GM20431 (cell line): ENCODE results near the gene CTDP1.

Source experiments
- in situ Hi-C: fragments of 300-500 bp; cut with MseI, MboI; formaldehyde crosslinking; loops from one replicate; pipeline ENCODE4 v1.15.0; 2020; ENCODE audit warnings: low sequenced_read_pairs; ENCODE audit not compliant: unreplicated experiment

CTDP1 gene

GRCh38 chr18:79695269-79695668 is 15.7 kb downstream of the CTDP1 start:
- in situ Hi-C loops, result no loop called here

GRCh38 chr18:79695856-79696850 is 16.6 kb downstream of the CTDP1 start:
- in situ Hi-C loops, result no loop called here

GRCh38 chr18:79697178-79697577 is 17.6 kb downstream of the CTDP1 start:
- in situ Hi-C loops, result no loop called here

GRCh38 chr18:79697976-79698375 is 18.4 kb downstream of the CTDP1 start:
- in situ Hi-C loops, result no loop called here

- in situ Hi-C loops, result no loop called here
These were observed 19.2 kb downstream of the CTDP1 start for GRCh38 chr18:79698668-79699335.

- in situ Hi-C loops, result no loop called here
These were observed 20.1 kb downstream of the CTDP1 start for GRCh38 chr18:79699653-79700052.

- in situ Hi-C loops, result no loop called here
These were observed 23.3 kb downstream of the CTDP1 start for GRCh38 chr18:79702906-79703305.

- in situ Hi-C loops, result no loop called here
These were observed 25.0 kb downstream of the CTDP1 start for GRCh38 chr18:79704631-79705030.

GRCh38 chr18:79705272-79705671 is 25.7 kb downstream of the CTDP1 start:
- in situ Hi-C loops, result no loop called here

- in situ Hi-C loops, result no loop called here
These were observed 26.4 kb downstream of the CTDP1 start for GRCh38 chr18:79706006-79706405.

- in situ Hi-C loops, result no loop called here
These were observed 27.1 kb downstream of the CTDP1 start for GRCh38 chr18:79706658-79707057.

- in situ Hi-C loops, result no loop called here
These were observed 27.6 kb downstream of the CTDP1 start for GRCh38 chr18:79707239-79707638.

- in situ Hi-C loops, result no loop called here
These were observed 28.1 kb downstream of the CTDP1 start for GRCh38 chr18:79707671-79708070.

- in situ Hi-C loops, result no loop called here
These were observed 28.8 kb downstream of the CTDP1 start for GRCh38 chr18:79708412-79708811.

GRCh38 chr18:79712206-79712857 is 32.7 kb downstream of the CTDP1 start:
- in situ Hi-C loops, result no loop called here

GRCh38 chr18:79713341-79713740 is 33.7 kb downstream of the CTDP1 start:
- in situ Hi-C loops, result no loop called here

- in situ Hi-C loops, result no loop called here
These were observed 35.1 kb downstream of the CTDP1 start for GRCh38 chr18:79714531-79715240.

- in situ Hi-C loops, result no loop called here
These were observed 35.7 kb downstream of the CTDP1 start for GRCh38 chr18:79715280-79715679.

GRCh38 chr18:79717059-79717458 is 37.5 kb downstream of the CTDP1 start:
- in situ Hi-C loops, result no loop called here

GRCh38 chr18:79717555-79718074 is 38.0 kb downstream of the CTDP1 start:
- in situ Hi-C loops, result no loop called here
